Smooth muscle cell of the umbilical artery (primary cell): ENCODE measurements around the gene BTG4. TPM values are rescaled to one million over a fixed set of nuclear protein-coding genes. Genes with fewer than 3 reads are reported as not detected.

Source experiments
- total RNA-seq: library from RNA; depleted of rRNA; stranded (reverse); fragments of >200 nt; gene quantifications from 2 replicates; pipeline ENCODE4 v1.2.3, GENCODE V29; 2014

The BTG4 gene
- not detected in 2 replicates for total RNA-seq

GRCh38 chr11:111512296-111513239 is at the start of gene BTG4:
TSS of gene BTG4 (minus strand) at chr11:111512386. CDS start at chr11:111498776, 13,610 bp downstream.

GRCh38 chr11:111540114-111540936 is 28.1 kb upstream of the BTG4 start, which contains the start of gene LAYN:
TSS of gene LAYN (plus strand) at chr11:111540720. CDS start at chr11:111540844, 124 bp downstream.

GRCh38 chr11:111514216-111515031 is 2.2 kb upstream of the BTG4 start, which contains the start of gene HOATZ:
TSS of gene HOATZ (plus strand) at chr11:111514778. CDS start at chr11:111514785, 7 bp downstream.

Other genes starting within 250 kb of the BTG4 start
- gene POU2AF3, start 213.8 kb downstream of the BTG4 start, total RNA-seq: not detected in 2 replicates
- gene POU2AF1, start 133.1 kb downstream of the BTG4 start, total RNA-seq: not detected in 2 replicates
- not detected in 2 replicates for gene HOATZ, start 2.4 kb upstream of the BTG4 start, total RNA-seq
- gene LAYN, start 28.3 kb upstream of the BTG4 start, total RNA-seq: 34.4 and 42.8 TPM in 2 replicates
- 8.6 and 8.9 TPM in 2 replicates for gene SIK2, start 90.1 kb upstream of the BTG4 start, total RNA-seq